Ishikawa (cell line): ENCODE data around the gene SBDS.

Experiments used
- CREB1 ChIP-seq: IDR thresholded peaks from 2 replicates; pipeline ENCODE4 v1.6.1; 2012; ENCODE audit warnings: low read depth
- EGR1 ChIP-seq: IDR thresholded peaks from 2 replicates; pipeline ENCODE4 v1.6.1; 2012

DNA sequence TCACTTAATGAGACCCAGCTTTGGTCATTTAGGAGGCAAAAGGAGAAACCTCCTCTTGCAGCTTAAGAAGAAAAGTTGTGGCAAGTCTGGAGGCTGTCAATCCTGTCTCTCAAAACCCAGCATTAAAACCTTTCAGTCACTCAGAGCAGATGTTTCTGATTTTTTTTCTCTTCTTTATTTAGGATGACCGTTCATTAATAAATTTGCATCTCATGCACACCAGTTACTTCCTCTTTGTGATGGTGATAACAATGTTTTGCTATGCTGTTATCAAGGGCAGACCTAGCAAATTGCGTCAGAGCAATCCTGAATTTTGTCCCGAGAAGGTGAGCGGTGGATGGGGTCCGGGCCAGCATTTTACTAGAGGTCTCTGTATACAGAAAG, 42.4 kb downstream of the SBDS start:
- TF ChIP-seq CREB1 (no peak), EGR1 (no peak)
